NCI-H1417 treated with DMSO at 0.1 percent for 48 hours (cell line): ENCODE measurements around the gene VGF.

Experiments used
- DNase-seq: peaks from one replicate; lab custom pipeline; 2025; lab: John Stamatoyannopoulos, UW

VGF gene

GRCh38 chr7:101185258-101185839, 20.0 kb upstream of the VGF start:
- no peak for DNase-seq

GRCh38 chr7:101180130-101180755, 14.9 kb upstream of the VGF start, which contains the start of gene NAT16:
Gene NAT16, minus strand, starts transcription at chr7:101180293. Its CDS starts 5,486 bp downstream, at chr7:101174807.
- no peak for DNase-seq

DNA sequence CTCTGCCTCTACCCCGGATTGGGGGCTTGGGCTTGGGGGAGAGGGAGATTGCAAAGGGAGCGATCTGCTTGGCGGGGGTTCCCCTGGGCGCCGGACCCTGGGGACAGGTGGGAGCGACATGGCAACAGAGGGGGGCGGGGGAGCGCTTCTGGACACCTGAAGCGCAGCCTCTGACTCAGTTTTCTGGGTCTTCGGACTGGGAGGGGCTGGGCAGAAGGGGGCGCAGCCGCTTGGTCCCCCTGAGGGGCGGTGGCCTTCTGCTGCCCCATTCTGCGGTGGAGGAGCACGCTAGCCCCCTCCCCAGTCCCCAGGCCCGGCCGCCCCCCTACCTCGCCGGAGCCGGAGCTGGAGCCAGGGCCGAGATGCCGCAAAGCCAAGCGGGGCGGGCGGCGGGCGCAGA, 14.3 kb upstream of the VGF start:
- no peak for DNase-seq

DNA sequence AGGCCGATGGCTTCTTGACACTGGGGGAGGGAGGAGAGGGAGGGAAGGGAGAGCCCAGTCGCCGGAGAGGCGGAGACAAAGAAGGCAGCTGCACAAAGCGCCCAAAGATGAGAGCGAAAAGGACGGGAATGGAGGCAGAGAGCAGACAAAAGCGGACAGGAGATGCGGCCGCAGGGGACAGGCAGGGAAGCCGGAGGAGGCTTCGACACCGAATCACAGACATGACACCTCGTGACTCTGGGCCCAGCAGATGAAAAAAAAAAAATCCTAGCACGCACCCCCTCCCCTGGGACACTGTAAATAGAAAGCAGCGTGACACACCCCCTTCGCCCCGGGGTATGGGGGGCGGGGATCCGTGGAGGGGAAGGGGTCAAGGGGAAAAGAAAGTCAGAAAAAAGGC, 13.7 kb upstream of the VGF start:
- no peak for DNase-seq

DNA sequence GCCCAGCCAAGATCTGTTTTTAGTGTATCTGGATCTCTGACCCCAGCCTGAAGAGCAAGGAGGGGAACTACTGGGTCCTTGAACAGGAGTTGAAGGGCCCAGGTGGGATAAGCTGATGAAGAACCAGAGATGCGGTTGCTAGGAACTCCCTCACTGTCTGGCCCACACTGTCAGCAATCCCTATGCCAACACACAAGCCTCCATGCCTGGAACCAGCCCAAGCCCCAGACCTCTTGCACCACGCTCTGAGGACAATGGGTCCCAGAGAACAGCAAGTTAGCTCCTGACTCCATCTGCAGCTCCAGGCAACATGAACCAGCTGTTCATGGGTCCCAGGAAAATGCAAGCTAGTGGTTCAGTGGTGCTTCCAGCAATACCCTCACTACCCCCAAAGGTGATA, 12.3 kb upstream of the VGF start:
- DNase-seq = no peak

DNA sequence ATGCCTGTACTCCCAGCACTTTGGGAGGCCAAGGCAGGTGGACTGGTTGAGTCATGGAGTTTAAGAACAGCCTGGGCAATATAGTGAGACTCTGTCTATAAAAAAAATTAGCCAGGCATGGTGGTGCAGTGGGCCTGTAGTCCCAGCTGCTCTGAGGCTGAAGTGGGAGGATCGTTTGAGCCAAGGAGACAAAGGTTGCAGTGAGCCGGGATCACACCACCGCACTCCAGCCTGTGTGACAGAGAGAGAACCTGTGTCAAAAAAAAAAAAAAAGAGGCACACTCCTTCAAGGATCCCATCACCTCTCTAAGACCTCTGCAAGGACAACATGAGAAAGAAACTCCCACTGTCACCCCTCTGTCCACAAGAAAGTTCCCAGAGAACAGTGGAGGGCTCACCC, 10.3 kb upstream of the VGF start:
- DNase-seq = no peak

- DNase-seq = no peak
Measured at GRCh38 chr7:101174322-101174854, 9.0 kb upstream of the VGF start.

GRCh38 chr7:101173752-101174244, 8.4 kb upstream of the VGF start:
- no peak for DNase-seq

GRCh38 chr7:101172854-101173751, 7.7 kb upstream of the VGF start:
- peak; percentile 71 for DNase-seq

DNA sequence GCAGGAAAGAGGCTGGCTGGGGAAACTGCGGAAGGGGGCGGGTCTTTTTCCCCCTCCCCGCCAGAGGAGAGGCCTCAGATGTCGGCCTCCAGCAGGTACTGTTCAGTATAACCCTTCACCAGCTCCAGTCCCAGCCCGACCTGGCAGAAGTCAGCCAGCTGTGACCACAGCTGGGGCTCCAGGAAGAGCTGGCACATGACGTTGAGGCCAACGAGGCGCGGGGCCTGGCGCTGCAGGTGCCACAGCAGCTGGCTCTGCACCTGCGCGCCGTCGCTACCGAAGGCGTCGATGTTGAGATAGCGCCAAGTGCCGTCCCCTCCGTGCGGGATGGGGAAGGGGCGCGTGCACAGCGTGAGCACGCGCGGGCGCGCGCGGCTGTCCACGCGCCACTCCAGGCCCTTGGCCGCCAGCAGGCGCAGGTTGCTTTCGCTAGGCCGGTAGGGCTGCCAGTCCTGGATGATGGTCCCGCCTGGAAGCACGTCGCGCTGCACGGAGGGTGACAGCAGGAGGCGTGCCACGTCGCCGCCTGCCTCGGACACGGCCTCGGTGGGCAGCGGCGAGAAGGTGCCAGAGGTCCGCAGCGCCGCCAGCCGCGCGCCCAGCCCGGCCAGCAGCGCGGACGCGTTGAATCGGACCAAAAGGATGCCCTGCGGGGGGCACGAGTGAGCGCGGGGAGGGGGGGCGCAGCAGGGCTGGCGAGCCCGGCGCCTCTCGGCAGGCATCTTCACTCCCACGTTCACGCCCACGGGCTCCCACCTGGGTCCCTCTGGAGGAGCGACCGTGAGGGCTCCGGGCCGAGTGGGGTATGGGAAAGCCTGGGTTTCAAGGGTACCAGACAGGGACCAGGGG, 6.9 kb upstream of the VGF start:
- DNase-seq = peak; percentile 21

DNA sequence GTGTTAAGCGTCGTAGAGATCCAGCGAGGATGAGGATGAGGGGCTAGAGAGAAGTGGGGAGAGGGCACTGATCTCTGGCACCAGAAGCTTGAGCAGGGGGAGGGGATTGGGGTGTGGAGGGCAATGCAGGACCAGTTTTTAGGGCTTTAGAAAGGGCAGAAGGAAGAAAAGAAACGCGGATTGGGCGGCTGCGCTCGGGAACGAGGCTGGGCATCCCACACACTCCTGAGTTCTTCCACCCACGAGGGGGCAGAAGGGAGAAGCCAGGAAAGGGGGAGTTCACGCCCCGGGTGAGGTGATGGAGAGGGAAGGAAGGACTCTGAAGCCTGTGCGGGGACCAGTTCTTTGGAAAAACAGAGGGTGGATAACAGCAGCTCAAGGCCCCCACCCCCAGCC, 6.1 kb upstream of the VGF start:
- DNase-seq = no peak

DNA sequence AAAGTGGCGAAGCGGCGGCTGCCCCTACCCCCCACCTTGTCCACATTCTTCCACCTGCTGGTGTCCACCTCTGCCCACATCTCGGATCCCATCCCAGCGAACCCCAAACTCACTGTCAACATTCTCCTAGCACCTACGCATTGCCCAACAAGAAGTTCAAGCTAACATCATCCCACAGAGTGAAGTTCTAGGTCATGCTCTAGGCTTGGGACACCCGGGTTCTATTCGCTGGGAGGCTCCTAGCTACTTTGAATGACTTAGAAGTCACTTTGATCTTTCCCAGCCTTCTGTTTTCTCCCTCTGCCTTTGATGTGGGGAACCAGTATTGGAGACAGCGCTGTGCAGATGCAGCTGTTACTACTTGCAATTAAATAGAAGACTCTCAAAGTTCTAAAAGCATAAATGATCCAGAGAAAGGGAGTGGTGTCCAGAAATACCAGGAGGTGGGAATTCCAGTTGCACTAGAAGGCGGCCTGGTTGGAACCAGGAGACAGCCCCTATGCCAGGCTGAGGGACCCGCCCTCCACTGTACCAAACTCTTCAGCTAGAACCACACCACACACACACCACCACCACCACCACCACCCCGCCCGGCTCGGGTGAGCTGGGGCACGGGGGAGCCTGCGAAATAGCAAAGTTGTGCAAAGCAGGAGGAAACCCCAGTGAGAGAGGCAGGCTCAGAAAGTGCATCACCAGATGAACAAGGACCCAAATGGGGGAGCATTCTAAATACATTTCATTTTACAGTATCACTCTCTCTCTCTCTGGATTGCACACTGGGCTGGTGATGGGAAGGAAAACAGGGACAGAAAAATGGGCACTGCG, 5.5 kb upstream of the VGF start:
- DNase-seq = no peak

DNA sequence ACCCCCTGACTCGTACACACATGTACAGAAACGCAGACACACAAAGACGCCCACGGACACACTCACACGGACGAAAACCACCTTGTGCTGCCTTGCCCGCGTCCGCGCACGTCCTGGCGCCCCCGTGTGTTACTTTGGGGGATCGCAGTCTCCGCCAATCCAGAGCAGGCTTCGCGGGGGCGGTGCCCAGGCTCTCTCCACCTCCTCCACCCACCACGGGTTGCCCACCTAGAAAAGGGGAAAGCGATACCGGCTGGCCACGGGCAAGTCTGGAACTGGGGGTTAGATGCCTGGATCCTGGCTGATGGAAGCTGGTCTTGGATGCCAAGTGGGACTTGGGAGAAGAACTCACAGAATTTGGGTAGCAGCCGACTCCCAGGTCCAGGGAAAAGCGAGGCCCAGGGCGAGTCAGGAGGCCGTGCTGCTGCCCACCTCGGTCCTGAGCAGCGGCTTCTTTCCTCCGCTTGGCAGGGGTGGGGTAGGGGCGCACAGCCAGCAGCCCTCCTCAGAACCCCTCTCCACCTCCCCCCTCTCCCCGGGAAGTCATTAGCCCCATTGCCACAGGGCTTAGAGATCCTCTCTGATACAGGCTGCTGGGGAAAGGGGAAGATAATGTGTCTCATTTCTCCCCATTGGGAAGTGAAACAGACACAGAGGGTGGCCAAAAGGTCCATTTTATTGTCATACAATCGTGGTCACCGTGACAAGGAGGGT, 4.6 kb upstream of the VGF start:
- no peak for DNase-seq

GRCh38 chr7:101169110-101169837, 3.9 kb upstream of the VGF start:
- DNase-seq = no peak

DNA sequence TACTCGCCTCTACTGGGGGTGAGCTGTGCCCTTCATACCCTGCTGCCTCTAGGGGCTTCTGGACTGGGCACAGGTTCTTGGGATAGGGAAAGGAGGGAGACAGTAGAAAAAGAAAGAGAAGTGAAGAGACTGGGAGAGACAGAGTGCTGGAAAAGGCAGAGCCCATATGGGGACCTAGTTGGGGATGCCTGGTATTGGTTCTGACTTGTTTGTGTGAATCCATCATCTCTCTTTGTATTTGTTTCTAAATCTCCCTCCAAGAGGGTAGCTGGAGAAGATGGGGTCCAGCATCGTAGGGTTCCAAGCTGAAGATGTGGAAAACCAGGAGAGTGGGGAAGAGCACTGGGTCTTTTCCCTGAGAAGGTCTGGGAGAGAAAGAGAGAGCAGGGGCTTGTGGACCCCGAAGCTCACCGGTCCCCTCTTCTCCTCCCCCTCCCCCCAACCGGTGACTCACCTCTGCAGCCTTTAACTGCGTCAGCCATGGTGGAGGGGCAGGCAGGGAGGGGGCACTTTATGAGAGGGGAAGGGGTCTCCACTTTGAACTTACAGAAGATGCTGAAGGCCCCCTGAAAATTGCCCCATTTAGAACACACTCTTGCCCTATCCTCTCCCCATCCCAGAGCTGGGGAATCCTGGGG, 3.2 kb upstream of the VGF start:
- DNase-seq = no peak

DNA sequence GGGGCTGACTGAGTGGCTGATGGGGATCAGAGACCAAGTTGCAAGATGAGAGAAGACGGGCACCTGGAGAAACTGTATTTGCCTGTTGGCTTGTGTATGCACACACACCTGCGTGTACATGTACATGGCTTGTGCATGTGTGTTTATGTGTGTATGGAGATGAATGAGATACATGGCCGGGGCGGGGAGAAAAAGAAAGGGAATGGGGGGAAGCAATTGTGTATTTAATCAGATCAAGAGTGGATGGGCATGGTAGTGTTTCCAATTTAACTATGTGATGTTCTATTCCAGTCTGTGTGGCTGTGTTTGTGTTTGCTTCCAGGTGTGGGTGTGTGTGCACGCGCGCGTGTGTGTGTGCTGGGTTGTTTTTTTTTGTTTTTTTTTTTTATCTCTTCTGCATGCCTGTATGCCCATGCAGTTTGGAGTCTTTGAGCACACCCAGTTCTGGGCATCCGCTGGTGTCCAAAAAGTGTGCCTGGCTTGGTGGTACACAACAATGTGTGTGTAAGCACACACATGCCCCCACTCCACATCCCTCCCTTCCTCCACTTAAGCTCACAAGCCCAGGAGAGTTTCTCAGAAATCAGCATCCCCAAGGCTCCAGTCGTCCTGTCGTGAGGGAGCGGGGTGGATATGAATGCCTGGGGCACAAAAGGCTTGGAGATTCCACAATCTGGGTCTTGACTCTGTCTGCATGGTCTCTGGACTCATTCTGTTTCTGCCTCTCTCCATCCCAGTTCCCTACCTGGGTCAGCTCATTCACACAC, 2.5 kb upstream of the VGF start:
- no peak for DNase-seq

DNA sequence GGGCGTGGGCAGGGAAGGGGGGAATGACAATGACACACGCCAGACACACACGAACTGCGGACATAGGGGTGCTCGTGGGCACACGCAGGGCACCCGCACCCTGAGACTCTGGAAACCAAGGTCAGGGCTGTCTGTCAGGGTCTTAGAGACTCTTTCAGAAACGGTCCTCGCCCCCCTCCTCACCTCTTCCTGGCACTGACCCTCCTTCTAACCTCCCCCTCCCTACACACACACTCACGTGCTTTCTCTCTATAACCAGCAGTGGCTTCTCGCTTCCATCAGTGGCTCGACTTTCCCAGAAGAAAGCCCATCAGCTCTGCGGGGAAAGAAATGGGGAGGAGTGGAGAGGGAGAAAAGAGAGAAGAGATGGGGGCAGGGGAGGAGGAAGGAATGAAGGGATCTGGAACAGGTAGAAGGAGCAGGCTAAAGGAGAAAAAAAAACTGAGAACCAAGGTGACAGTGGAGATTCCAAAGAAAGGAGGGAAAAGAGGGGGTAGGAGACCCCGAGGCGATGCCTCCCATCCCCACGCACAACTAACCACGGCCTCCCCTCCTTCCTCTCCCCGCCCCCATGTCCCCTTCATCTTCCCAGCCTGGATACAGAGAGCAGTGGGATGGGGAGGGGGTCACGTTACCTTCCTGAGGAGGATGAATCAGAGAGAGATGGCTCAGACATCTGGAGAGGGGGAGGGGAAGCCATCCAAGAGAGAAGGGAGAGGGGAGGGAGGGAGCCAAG, 1.7 kb upstream of the VGF start:
- no peak for DNase-seq

GRCh38 chr7:101166648-101166908, 1.2 kb upstream of the VGF start:
- no peak for DNase-seq
